Dendritic cell treated with granulocyte-macrophage colony-stimulating factor and Interleukin-4, amounts not matched to agents 40 ng/mL and 50 ng/mL, for 4 days (primary cell): ENCODE measurements around the gene PCMTD2.

Experiments used
- H3K27ac Mint-ChIP-seq: one replicate; pipeline ENCODE4 v1.8.0; 2022; ENCODE audit warnings: mild to moderate bottlenecking, mixed read lengths
- H3K27me3 Mint-ChIP-seq: one replicate; pipeline ENCODE4 v1.8.0; 2022; ENCODE audit warnings: mild to moderate bottlenecking, mixed read lengths
- H3K36me3 Mint-ChIP-seq: one replicate; pipeline ENCODE4 v1.8.0; 2022; ENCODE audit warnings: low read depth, mixed read lengths
- H3K4me1 Mint-ChIP-seq: one replicate; pipeline ENCODE4 v1.8.0; 2022; ENCODE audit warnings: low read depth, mixed read lengths
- H3K4me3 Mint-ChIP-seq: one replicate; pipeline ENCODE4 v1.8.0; 2022; ENCODE audit warnings: mild to moderate bottlenecking, moderate library complexity, mixed read lengths
- H3K9me3 Mint-ChIP-seq: one replicate; pipeline ENCODE4 v1.8.0; 2022; ENCODE audit warnings: mixed read lengths
- intact Hi-C: fragments of 100-400 bp; cut with micrococcal nuclease; formaldehyde crosslinking; loops from one replicate; pipeline ENCODE4 v1.15.0; 2022

PCMTD2 gene

DNA sequence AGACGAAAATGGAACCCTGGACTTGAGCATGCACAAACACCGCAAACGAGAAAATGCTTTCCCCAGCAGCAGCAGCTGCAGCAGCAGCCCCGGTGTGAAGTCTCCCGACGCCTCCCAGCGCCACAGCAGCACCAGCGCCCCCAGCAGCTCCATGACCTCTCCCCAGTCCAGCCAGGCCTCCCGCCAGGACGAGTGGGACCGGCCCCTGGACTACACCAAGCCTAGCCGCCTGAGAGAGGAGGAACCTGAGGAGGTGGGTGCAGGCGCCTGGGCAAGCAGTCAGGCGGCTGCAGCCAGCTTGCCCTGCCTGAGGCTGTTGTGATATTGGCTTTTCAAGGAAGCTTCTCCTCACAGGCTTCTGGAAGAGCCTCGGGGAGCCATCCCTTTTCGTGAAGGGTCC is 35.8 kb upstream of the PCMTD2 start:
- intact Hi-C loops, result no loop called here
- Mint-ChIP-seq H3K27ac (no peak overlapping the region), H3K36me3 (no peaks in the 10 kb centered on the region), H3K27me3 (no peaks in the 10 kb centered on the region), H3K4me1 (no peaks in the 10 kb centered on the region), H3K9me3 (no peaks in the 10 kb centered on the region), H3K4me3 (no peak overlapping the region)

DNA sequence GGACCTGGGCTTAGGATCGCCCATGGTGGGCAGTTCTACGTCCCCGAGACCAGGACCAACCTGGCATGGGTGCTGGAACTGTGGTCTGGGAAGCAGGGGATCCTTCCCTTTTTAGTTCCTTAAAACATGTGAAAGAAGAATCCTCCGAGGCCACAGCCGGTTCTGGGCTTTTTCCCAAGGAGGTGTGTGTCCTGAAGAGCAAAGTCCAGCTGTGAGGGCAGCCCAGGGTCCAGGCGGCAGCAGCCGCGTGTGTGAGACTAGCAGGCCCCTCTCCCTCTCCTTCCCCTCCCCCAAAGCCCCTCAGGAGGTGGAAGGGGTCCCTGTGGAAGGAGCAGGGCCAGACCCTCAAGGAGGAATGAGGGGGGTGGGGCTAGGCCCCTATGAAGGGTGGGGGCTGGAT is 35.1 kb upstream of the PCMTD2 start:
- H3K9me3 Mint-ChIP-seq, result no peaks in the 10 kb centered on the region
- H3K27me3 Mint-ChIP-seq, result no peaks in the 10 kb centered on the region
- intact Hi-C loops, result no loop called here
- H3K27ac Mint-ChIP-seq, result no peak overlapping the region
- H3K4me1 Mint-ChIP-seq, result no peaks in the 10 kb centered on the region
- no peak overlapping the region for H3K4me3 Mint-ChIP-seq
- no peaks in the 10 kb centered on the region for H3K36me3 Mint-ChIP-seq

GRCh38 chr20:64220891-64221527 is 34.5 kb upstream of the PCMTD2 start:
- Mint-ChIP-seq H3K4me1 (no peaks in the 10 kb centered on the region), H3K4me3 (no peak overlapping the region), H3K9me3 (no peaks in the 10 kb centered on the region), H3K27ac (no peak overlapping the region), H3K36me3 (no peaks in the 10 kb centered on the region), H3K27me3 (no peaks in the 10 kb centered on the region)
- intact Hi-C loops, result no loop called here

GRCh38 chr20:64222291-64222735 is 33.2 kb upstream of the PCMTD2 start:
- Mint-ChIP-seq H3K9me3 (no peaks in the 10 kb centered on the region), H3K27ac (no peak overlapping the region), H3K27me3 (no peaks in the 10 kb centered on the region), H3K4me1 (no peaks in the 10 kb centered on the region), H3K36me3 (no peaks in the 10 kb centered on the region), H3K4me3 (no peak overlapping the region)
- intact Hi-C loops, result no loop called here

DNA sequence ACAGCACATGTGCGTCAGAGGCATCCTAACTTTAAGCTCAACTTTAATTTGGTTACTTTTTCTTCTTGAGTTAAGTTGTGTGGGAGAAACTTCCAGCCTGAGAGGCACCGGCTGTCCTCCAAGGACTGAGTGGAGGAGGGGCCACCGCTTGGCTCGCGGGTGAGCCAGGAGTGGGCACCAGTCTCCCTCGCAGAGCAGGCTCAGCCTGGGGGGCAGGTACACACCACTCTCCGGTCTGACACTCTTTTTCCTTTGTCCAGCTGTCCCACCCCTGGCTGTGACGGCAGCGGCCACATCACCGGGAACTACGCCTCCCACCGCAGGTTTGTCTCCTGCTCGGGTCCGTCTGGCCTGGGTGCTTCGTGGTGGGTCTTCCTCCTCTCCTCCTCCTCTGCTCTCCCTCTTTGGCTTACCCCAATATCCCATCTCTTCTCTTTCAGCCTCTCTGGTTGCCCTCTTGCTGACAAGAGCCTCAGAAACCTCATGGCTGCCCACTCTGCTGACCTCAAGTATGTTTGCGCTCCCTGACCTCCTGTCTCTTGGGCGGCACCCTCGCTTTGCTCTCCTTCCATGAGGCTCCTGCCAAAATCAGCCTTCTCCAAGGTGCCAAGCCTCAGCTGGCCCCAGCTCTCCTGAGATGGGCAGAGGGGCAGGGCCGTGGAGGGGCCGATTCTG is 32.6 kb upstream of the PCMTD2 start:
- no peak overlapping the region for H3K4me3 Mint-ChIP-seq
- intact Hi-C loops, result no loop called here
- no peaks in the 10 kb centered on the region for H3K4me1 Mint-ChIP-seq
- H3K27ac Mint-ChIP-seq, result no peak overlapping the region
- H3K36me3 Mint-ChIP-seq, result no peaks in the 10 kb centered on the region
- H3K27me3 Mint-ChIP-seq, result no peaks in the 10 kb centered on the region
- H3K9me3 Mint-ChIP-seq, result no peaks in the 10 kb centered on the region

DNA sequence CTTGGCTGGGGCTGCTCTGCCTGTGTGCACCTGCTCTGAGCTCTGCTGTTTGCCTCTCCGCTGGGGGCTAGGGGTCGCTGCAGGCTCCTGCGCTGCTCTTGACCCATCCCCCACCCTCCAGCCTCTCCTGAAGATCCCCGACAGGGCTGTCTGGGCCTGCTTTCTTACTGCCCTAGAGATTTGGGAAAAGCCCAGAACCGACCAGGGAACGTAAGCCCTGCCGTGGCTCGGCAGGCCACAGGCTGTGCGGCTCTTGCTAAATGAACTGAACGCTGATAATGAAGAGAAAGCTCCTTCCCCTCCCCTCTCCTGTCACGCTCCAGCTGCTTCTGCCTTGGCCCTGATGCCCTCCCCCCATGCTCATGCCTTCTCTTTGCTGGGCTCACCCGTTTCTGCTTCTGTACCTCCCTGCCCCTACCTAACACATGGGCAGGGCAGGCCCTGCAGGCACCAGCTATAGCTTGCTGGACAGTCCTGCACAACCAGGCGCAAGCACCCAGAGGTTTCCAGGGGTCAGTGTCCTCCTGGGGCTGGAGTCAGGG is 32.0 kb upstream of the PCMTD2 start:
- H3K9me3 Mint-ChIP-seq, result no peaks in the 10 kb centered on the region
- H3K4me3 Mint-ChIP-seq, result no peak overlapping the region
- no peaks in the 10 kb centered on the region for H3K27me3 Mint-ChIP-seq
- no peak overlapping the region for H3K27ac Mint-ChIP-seq
- no peaks in the 10 kb centered on the region for H3K4me1 Mint-ChIP-seq
- intact Hi-C loops, result no loop called here
- no peaks in the 10 kb centered on the region for H3K36me3 Mint-ChIP-seq

DNA sequence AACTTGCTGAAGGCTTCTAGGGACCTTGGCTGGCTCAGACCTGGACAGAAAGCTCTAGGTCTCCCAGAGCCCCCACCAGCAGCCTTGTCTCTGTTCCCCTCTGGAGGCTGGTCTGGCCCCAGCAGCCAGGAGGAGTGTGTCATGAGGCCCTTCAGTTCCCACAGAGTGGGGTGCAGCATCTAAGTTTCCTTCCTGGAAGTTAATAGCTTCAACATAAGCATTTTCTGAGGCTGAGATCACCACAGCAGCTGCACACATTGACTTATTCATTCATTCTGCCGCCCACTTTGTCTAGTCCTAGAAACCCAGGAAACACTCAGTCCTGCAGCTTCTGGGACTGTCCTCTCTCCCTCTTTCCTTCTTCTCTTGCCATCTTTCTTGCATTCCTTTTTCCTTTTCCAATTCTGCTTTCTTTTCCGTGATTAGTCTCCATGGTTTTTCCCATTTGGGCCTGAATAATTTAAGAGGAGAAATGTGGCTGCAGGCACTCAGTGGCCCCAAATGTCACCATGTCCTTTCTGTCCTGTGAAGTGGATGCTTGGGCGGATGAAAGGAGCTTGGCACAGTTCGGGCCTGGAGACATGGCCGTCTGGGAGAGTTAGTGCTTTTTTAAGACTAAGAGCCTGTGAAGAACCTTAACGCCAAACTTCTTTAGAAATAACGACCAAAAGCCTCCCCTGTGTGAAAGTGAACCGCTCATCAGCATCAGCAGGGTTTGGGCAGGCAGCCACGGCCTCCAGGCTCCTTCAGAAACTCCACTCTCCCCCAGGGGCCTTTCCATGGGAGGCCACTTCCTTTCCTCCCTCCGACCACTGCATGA is 31.0 kb upstream of the PCMTD2 start:
- Mint-ChIP-seq H3K27me3 (no peaks in the 10 kb centered on the region), H3K4me3 (no peak overlapping the region), H3K36me3 (no peaks in the 10 kb centered on the region), H3K9me3 (no peaks in the 10 kb centered on the region), H3K4me1 (no peaks in the 10 kb centered on the region), H3K27ac (no peak overlapping the region)
- intact Hi-C loops, result no loop called here

- H3K4me1 Mint-ChIP-seq, result no peaks in the 10 kb centered on the region
- H3K36me3 Mint-ChIP-seq, result no peaks in the 10 kb centered on the region
- no peak overlapping the region for H3K27ac Mint-ChIP-seq
- no peaks in the 10 kb centered on the region for H3K27me3 Mint-ChIP-seq
- intact Hi-C loops, result no loop called here
- H3K9me3 Mint-ChIP-seq, result no peaks in the 10 kb centered on the region
- H3K4me3 Mint-ChIP-seq, result no peak overlapping the region
Observed at GRCh38 chr20:64225171-64225595, 30.4 kb upstream of the PCMTD2 start.

DNA sequence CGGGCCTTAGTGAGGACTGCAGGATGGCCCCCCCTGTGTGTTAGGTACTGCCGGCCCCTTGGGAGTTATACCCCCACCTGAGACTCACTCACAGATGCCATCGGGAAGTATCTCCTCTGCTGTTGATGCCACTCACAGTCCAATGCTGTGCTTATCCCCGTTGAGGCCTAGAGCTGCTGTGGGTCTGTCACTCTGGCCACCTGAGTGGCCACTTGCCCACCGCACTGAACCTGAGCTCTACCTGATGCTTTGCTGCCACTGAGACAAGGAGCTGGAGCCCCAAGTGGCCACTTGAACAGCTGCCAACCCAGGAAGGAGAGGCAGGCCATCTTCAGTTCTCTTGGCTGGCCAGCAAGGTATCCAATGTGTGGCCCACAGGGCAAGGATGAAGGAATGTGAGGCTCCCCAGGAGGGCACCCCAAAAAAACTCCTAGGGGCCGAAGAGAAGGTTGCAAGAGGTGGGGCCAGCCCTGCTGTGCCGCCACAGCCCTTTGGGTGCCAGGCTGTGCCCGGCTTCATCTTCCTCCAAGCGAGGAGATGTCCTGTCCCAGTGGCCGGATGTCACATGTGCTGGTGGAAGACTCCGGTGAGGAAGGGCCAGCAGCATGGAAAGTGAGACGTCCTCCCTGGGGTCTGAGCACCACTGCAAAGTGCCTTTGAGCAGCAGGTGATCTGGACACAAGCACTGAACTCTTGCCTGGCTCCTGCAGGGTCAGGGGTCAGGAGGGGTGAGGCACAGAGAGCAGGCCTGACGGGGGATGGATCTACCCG is 29.5 kb upstream of the PCMTD2 start:
- no peaks in the 10 kb centered on the region for H3K9me3 Mint-ChIP-seq
- H3K27ac Mint-ChIP-seq, result no peak overlapping the region
- no peaks in the 10 kb centered on the region for H3K4me1 Mint-ChIP-seq
- no peaks in the 10 kb centered on the region for H3K36me3 Mint-ChIP-seq
- H3K27me3 Mint-ChIP-seq, result no peaks in the 10 kb centered on the region
- H3K4me3 Mint-ChIP-seq, result no peak overlapping the region
- intact Hi-C loops, result no loop called here

GRCh38 chr20:64226686-64227580 is 28.6 kb upstream of the PCMTD2 start:
- Mint-ChIP-seq H3K4me3 (no peak overlapping the region), H3K27ac (no peak overlapping the region), H3K9me3 (no peaks in the 10 kb centered on the region), H3K27me3 (no peaks in the 10 kb centered on the region), H3K36me3 (no peaks in the 10 kb centered on the region), H3K4me1 (no peaks in the 10 kb centered on the region)
- intact Hi-C loops, result no loop called here

DNA sequence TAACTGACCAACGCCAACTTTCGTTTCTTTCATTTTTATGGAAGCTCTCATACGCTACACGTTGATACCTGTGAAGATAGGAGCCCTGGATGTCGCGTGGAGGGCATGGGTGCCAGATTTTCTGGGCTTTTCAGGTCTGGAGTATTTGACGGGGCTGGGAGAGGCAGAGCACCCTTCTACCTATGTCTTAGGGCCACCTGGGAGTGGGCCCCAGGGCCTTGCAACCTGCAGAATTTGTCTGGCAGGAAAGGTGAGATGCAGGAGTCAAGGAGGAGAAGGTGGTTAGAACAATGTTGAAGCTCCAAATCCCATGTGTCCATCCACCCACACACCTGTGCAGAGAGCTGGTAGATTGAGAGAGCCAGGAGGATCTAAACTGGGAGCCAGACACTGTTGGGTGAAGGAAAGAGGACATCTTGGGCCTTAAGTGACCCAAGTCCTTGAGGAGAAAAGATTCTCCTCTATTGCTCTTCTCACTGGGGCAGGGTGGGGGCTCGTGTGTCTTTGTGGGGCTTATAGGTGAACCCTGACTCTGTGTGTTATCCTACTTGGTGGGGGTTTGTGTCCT is 27.4 kb upstream of the PCMTD2 start:
- no peaks in the 10 kb centered on the region for H3K9me3 Mint-ChIP-seq
- no peak overlapping the region for H3K4me3 Mint-ChIP-seq
- H3K27me3 Mint-ChIP-seq, result no peaks in the 10 kb centered on the region
- H3K4me1 Mint-ChIP-seq, result no peaks in the 10 kb centered on the region
- intact Hi-C loops, result no loop called here
- H3K36me3 Mint-ChIP-seq, result no peaks in the 10 kb centered on the region
- H3K27ac Mint-ChIP-seq, result no peak overlapping the region

GRCh38 chr20:64228751-64229506 is 26.6 kb upstream of the PCMTD2 start:
- H3K9me3 Mint-ChIP-seq, result no peaks in the 10 kb centered on the region
- H3K4me1 Mint-ChIP-seq, result no peaks in the 10 kb centered on the region
- peaks cover 2% of the 10 kb centered on the region for H3K27me3 Mint-ChIP-seq
- H3K27ac Mint-ChIP-seq, result no peak overlapping the region
- H3K4me3 Mint-ChIP-seq, result no peak overlapping the region
- intact Hi-C loops, result no loop called here
- no peaks in the 10 kb centered on the region for H3K36me3 Mint-ChIP-seq
